GM21390 (cell line): ENCODE measurements around the gene DSCAM.

Experiments
- ATAC-seq: cut with Tn5 transposase; IDR thresholded peaks from one replicate; pipeline ENCODE4 v1.9.1; 2021; ENCODE audit not compliant: unreplicated experiment

Gene DSCAM

DNA sequence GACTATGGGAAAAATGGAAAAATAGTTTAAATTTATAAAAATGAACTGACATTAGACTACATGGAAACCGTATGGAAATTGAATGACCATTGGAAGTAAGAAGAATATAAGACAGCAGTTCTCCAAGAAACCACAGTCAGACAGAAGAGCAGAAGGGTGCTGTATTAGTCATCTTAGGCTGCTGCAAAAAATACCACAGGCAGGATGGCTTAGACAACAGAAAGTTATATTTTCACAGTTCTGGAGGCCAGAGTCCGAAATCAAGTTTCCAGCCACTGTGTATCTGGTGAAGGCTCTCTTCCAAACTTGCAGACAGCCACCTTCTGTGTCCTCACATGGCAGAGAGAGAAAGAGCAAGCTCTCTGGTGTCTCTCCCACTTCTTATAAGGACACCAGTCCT is 175.2 kb downstream of the DSCAM start:
- no peak for ATAC-seq

DNA sequence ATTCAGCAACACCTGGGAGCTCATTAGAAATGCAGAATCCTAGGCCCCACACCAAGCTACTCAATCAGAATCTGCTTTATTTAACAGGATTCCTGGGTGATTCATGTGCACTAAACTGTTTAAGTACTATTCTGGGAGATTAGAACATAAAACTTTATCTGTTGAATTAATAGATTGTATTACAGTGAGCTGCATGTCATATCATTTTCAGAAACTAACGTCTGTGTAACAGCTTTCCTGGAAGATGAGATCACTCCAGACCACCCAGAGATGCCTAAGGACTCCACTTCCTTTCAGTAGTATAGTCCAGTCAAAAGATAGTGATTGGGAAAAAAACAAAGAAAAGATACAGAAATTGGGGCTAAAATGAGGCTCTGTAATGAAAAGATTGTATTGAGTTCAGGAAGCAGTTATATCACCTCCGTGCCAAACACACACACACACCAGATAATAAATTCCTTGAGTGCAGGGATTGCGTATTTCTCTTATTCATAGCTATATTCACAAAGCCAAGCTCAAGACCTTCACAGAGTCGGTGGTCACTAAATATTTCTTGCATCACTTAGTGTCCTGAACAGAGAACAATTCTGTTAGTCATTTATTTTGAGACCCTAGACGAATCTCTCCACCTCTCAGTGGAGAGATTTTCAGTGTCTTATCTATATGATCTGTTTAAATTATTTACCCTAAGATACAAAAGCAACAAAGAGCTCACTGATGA is 178.2 kb downstream of the DSCAM start:
- ATAC-seq, result no peak

DNA sequence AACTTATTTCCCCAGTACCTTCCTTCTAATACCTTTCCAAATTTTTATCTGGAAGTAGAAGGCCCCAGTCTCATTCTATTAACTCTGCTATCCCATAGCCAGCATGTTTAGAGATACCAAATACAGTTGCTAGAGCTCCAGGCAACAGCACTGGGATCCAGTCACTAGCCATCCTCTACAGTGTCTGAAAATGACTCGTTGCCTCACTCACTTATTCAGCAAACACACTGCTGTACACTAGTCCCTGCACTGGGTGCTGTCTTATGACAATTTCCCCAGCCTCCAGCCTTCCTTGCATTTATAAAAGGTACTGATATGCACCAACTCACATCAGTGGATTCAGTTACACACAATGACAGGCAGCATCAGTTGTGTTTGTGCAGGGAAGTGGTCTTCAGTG is 179.0 kb downstream of the DSCAM start:
- no peak for ATAC-seq

DNA sequence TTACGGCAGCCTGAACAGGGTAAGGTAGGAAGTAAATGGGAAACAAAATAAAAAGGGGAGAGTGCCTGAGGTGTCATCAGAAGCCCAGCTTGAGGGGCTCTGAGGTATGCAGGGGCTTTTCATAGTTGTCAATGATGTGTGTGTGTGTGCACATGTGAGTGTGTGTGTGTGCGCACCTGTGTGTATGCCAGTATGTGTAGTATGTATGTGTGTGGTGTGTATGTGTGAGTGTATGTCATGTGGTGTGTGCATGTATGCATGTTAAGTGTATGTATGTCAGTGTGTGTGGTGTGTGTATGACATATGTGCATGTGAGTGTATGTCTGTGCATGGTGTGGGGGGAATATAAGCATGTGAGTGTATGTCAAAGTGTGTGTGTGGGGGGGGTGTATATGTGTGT is 184.1 kb downstream of the DSCAM start:
- ATAC-seq, result no peak

DNA sequence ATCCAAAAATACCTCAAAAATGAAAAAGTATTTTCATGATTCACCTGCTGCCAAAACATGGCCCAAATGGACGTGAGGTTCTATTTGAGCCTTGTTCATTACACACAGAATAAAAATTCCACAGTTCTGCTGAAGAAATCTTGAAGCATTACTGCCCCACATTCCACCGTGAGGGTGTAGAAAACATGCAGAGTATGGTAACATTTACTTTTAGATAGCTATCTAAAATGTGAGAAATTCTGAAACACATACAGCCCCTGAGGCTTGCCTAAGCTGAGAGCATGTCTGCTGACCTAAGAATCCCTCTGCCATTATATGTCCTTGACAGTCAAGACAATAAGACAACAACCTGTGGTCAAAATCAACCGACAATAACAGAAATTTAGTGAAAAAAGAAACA is 186.5 kb downstream of the DSCAM start:
- no peak for ATAC-seq

DNA sequence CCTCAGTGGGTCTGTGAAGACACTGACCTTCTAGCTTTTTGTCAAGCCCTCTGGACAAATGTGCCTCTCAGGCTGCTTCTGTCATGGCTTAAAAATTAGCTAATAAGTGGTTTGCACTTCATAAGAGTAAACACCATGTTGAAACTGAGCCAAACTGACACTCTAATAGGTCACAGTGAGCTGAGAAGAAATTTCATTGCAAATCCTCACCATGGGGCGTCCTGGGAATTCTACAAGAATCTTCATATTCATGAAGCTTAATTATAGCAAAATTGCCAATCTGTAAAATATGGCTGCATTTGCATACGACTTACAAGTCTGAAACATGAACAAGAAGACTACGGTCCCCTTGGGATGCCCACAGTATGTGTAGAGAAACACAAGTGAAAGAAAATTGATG is 188.6 kb downstream of the DSCAM start:
- no peak for ATAC-seq

DNA sequence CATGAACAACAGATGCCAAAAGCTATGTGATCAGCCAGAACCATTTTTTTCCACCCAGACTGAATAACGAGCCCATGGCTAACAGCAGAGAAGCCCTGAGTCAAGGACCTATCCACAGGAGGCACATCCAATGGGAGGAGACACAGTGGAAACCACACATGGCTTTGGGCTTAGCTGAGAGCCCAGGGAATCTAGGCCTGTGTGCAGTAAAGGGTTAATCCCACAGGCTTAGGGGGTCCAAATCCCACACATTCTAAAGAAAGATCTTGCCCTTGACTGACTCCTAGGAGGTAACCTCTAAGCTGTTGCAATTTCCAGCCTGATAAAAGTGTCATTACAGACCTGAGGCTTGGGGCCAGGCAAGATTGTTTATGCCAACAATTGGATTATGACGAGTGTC is 194.5 kb downstream of the DSCAM start:
- ATAC-seq, result no peak

DNA sequence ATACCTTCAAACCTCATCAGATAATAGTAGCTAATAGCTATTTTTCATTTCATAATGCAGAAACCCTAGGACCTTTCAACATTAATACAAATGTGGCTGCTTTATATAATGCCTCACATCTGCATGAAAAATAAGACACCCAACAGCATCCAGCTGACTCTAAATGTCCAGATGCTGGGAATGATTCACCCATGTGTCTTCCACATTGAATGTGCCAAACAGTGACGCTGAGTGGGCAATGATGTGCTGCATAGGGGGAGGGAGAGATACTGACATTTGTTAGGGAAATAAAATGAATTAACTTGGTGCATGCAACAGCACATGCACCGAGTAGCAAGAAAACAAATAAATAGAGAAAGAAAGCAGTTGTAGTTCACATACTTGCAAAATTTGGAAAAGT is 199.3 kb downstream of the DSCAM start:
- no peak for ATAC-seq

DNA sequence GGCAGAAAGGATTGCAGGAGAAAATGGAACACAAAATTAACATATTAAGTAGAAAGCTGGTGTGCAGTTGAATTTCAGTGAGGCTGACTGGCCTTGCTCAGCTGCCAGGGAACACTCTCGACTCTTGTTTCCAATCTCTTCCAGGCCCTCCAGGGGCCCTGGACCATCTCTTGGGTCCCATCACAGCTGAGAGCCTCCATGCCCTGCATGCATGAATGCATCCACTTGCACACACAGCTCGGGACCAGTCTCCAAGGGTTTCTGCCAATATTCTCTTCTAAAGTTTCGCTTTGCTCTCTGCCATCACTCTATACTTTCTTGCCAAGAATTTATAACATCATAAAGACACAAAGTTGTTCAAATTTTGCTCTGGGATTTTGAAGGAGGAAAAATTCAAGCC is 200.3 kb downstream of the DSCAM start:
- ATAC-seq, result no peak

DNA sequence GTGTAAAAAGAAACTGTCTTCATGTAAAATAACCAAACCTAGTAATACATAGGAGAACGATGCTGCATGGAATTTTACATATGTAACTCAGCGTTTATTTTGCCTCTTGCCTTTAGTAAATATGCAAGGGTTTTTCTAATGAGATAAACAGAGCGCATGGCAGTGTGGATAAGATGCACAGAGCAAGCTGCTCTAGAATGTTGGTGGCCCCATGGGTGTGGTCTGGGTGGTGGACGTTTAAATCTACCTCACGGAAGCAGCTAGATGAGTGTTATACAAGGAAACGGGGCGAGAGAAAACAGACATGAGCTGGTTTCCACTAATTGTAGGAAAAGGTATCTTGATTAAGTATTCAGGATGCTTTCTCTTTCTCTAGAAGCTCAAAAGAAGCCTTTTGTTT is 205.9 kb downstream of the DSCAM start:
- no peak for ATAC-seq

DNA sequence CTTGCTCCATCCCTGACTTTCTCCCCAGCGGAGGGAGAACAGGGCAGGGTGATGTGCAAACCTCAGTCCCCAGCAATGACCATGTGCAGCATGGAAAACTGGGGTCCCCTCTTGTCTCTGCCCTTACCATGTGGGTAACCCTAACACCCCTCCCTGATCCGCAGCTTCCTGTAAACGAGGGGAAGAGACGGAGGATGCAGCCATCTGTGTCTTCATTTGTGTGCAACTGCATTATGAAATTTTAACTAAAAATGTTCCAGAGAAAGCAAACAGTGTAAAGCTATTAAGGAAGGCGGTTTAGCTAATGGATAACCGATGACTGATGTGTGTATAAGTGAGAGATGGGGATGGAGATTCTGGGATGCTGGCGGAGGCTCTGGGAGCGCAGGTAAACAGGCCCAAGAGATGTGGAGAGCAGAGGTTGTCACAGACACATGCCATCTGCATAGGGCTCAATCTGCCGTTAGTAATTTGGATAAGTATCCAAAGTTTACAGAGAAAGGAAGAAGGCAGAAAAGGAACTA is 206.6 kb downstream of the DSCAM start:
- no peak for ATAC-seq

DNA sequence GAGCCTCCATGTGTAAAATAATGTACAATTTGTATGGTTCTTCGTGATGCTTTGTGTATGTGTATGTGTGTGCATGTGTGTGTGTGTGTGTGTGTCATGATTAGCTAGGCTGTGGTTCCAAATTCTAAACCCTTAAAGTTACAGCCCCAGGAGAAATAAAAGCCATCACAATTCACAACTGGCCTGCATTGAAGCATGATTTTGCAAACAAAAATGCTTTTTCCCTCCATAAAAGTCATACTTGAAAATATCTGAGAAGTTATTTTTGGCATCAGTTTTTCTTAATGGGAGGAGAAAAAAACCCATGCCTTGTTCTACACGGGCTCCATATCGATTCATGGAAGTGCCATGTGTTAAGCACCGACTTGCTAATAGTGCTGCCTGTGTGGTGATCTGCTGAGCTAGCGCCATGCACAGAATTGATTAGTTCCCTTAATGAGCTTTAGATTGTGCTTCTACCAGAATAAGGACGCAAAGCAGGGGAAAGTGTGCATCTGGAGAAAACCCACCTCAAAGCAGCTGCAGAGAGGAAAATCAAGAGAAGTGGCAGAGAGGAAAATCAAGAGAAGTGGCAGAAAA is 207.3 kb downstream of the DSCAM start:
- no peak for ATAC-seq

DNA sequence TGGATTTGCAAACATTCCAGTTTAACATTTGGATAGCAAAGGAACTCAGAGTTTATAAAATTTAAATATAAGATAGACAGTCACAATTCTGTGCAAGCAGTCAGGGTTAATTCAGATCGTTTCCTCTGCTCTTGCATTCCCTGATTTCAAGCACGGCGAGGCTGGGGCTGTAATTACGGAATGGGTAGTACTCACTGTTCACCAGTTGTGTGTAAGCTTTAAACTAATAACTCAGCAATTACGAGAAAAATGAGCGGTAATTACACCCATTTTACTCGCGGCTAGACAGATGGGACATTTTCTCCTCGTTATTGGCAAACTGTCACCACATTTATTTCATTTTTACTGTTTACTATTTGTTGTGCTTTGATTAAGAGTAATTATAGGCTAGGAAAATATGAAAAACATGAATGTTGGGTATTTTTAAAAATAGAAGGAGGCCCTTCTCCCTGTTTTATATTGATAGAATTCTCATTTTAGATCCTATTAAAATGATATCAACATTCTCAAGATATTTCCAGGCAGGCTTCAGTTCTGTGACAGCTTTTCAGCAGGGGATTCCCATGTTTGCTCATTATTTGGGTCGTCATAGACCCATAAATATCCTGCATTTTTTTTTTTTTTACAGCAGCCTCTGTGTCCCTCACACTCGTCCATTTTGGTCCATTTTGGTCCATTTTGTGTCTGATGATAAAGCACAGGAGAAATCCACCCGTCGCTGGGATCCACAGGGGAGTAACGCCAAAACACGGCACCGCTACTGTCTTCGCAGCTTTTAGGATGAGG is 208.3 kb downstream of the DSCAM start:
- no peak for ATAC-seq

DNA sequence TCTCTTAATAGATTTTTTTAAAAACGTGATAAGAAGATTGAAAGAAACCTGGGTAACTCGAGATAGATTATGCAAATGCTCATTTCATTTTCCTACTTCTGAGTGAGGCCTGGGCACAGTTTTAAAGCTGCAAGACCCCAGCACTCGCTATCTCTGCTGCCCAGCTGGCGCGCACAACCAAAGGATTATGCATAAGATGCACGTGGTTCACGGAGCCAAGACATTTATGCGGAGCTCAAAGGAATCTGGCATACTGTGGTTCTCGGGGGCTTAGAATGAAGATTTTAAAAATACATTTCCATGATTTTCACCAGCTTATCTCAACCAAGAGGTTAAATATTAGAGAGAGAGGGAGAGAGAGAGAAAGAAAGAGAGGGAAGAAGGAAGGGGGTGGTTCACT is 210.9 kb downstream of the DSCAM start:
- no peak for ATAC-seq

DNA sequence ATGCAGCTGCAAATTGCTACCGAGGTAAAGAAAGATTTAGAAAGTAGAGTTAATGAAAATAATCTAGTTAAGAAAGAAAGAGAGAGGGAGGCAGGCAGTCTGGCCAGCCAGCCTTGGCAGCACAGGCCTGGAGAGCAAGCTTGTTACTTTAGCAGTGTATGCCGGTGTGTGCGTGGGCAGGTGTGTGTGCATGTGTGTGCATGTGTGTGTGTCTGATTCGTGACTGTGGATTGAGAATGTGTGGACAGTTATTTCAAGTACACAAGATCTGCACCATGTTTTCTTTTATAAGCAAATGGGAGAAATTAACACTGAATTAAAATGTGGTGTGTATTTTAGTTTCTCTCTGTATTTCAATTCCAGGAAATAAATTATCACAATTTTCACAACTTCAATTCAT is 211.6 kb downstream of the DSCAM start:
- no peak for ATAC-seq

DNA sequence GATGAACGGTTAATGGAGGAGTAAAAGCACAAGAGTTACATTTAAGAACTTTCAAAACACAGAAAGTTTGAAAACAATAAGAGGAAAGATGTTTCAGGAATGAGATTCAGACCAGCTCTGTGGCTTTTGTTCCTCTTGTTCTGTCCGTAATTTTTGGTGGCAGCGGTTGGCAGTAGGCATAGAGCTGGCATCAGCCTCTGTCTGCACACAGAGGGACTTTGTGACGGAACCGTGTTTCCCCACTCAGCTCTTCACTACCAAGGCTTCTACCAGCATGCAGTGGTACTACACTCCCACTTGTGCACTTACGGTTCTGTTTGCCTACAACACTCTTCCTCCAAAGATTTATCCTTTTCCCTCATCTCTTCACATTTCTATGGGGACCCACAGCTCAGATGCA is 212.8 kb downstream of the DSCAM start:
- no peak for ATAC-seq

DNA sequence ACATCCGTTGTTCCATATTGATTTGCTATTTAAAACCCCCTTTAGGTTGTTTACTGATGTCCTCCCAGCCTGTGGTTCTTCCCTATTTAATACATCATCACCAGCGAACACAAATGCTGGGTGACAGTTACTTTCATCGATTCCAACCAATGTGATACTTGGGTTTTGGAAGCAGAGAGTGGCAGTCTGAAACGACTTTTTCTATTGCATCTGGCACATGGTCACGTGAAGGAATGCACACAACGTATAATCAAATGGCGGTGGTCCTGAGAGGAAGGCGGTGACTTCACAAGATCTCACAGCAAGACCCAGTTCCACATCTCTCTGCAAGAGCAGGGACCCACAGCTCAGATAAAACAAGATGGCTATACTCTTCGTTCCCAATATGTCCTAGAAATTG is 213.9 kb downstream of the DSCAM start:
- ATAC-seq, result no peak

DNA sequence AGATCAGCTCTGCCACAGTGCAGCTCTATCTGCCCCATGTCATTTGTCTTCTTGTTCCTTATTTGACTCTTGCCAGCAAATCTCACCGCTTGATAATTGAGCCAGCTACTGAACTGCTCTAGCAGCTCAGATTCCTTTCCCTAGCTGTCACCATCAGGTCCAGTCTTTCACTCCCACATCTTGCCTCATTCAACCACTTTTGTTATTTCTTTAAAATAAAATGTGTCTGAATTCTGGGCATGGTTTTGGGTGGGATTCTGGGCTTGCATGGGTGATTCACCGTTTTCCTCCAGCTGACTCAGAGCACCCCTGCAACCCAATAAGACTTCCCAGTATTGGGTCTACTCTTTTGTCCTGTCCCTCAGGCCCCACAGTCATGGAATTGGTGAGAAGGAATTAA is 215.7 kb downstream of the DSCAM start:
- no peak for ATAC-seq

DNA sequence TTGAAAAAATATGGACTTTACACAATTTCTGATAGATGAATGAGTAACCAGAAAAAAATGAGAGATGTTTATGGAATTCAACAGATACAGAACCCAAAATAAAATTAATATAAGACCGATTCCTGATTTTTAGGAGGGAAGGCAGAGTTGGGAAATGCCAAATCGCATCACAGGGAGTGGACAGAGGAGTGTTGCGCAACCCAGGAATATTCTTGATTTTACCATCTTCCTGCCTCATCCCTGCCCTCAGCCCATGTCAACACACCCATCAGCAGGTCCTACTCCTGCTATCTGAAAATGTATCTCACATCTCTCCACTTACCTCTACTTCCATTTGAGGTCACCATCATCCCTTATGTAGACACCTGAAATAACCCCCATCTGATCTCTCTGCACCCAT is 221.0 kb downstream of the DSCAM start:
- no peak for ATAC-seq

DNA sequence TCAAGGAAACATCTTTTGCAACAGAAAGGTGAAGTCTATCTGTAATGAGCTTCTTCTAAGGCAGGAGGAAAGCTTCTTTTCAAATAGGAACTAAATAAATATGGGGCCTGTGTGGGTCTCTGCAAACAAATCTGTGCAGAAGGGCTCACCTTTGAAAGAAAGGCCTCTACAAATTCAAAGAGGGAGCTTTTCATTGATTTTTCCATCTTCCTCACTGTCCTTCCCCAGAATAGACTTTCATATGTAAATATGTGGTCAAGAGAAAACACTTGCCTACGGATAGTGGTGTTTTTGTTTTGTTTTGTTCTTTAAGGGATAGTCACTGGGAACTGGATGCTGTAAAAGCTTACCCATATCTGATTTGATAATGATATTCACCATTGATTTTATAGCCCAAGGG is 223.4 kb downstream of the DSCAM start:
- no peak for ATAC-seq

DNA sequence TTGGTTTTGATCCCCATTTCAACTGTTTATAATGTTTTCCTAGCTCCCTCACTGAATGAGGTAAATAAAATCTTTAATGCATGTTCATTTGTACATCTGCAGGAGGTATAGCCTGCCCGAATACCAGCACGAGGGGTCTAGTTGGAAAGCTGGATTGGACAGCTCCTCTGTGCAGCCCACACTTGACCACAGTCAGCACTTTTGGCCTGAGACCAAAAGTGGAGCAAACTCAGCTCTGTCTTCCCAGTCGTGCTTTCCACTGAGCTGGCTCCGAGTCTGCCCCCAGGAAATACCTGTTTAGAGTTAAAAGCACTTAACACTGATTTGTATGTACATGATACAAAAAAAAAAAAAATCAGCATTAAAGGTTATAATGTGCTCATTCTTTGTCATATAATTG is 224.4 kb downstream of the DSCAM start:
- ATAC-seq, result no peak
